HG03280 (cell line): ENCODE data around the gene GPX4.

Experiments used
- ATAC-seq: cut with Tn5 transposase; IDR thresholded peaks from one replicate; pipeline ENCODE4 v1.9.1; 2021; ENCODE audit warnings: mild to moderate bottlenecking, moderate library complexity; ENCODE audit not compliant: unreplicated experiment

The GPX4 gene

DNA sequence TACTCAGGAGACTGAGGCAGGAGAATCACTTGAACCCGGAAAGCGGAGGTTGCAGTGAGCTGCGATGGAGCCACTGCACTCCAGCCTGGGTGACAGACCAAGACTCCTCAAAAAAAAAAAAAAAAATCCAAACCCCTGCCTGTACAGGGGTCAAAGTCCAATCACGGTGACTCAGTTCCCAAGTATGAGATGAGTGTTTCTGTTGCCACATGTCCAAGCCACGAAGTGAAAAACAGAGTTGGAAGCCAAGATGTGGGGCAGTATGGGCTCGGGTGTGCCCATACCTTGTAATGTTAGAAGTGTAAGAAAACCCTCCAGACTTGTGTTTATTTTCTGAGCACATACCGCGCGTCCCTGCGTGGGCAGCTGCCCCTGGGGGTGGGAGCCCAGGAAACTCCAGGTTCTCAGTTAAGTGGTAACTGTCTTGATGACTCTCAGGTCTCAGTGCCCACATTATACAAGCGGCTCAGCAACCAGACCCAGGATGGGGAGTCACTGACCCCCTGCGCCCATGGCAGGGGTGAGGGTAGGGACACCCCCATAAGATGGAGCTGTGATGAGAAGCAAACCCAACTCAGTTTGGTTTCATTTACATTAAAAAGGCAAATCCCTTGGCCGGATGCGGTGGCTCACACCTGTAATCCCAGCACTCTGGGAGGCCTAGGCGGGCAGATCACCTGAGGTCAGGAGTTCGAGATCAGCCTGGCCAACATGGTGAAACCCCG, 1.2 kb upstream of the GPX4 start:
- ATAC-seq: no peak

DNA sequence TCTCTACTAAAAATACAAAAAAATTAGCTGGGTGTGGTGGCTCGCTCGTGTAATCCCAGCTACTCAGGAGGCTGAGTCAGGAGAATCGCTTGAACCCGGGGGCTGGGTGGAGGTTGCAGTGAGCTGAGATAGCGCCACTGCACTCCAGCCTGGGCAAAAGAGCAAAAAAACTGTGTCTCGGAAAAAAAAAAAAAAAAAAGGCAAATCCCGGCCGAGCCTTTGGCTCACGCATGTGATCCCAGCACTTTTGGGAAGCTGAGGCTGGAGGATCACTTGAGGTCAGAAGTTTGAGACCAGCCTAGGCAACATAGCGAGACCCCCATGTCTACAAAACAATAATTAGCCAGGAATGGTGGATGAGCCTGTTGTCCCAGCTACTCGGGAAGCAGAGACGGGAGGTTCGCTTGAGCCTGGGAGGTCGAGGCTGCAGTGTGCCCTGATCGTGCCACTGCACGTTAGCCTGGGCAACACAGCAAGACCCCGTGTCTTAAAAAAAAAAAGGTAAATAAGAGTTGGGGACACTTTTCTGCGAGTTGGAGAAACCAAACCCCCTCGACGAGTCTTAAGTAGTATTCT, 574 bp upstream of the GPX4 start:
- no peak for ATAC-seq

DNA sequence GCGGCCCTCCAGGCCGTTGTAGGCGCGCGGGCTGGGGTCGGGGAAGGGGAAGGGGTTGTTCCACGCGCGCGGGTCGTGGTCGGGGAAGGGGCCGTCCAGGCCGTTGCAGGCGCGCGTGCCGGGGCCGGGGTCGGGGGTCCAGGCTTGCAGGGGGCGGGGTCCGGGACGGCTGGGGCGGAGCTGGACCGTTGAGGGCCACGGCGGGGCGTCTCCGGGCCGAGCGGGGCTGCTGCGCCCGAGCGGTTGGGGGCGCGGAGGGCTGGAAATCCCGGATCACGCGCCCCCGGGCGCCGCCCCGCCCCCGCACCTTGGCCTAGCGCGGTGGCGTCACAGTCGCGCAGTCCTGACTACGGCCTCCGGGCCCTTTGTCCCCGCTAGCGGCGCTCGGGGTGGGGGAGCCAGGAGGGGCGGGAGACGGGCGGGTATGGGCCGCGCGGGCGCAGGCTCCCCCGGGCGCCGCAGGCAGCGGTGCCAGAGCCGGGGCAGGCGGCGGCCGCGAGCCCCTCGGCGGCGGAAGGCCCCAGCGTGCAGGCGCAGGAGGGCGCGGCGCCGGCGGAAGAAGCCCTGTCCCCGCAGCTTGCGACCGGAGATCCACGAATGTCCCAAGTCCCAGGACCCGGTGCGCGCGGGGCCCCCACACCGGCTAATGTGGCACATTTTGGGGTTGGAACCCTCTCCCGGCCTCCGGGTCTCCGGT, 665 bp downstream of the GPX4 start:
- ATAC-seq: peak; percentile 36

DNA sequence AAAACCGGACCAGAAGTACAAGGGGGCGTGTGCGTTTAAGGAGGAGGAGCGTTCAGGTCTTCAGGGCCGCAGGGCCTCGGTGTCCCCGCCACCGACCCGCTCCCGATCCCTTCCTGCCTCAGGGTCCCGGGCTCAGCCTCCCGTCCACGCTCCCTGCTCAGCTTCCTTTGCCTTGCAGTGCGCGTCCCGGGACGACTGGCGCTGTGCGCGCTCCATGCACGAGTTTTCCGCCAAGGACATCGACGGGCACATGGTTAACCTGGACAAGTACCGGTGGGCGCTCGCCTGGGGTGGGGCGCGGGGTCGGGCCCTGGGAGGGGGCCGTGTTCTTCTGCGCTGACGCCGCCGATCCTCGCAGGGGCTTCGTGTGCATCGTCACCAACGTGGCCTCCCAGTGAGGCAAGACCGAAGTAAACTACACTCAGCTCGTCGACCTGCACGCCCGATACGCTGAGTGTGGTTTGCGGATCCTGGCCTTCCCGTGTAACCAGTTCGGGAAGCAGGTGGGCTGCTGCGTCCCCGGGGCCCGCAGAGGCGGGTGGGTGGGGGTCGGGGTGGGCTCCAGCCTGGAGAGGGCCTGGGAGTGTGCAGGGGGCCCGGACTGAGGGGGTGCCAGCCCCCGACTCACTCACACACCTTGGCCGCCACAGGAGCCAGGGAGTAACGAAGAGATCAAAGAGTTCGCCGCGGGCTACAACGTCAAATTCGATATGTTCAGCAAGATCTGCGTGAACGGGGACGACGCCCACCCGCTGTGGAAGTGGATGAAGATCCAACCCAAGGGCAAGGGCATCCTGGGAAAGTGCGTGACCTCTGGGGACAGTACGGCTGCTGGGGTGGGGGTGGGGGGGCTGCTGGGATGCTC, 1.4 kb downstream of the GPX4 start:
- ATAC-seq: no peak

DNA sequence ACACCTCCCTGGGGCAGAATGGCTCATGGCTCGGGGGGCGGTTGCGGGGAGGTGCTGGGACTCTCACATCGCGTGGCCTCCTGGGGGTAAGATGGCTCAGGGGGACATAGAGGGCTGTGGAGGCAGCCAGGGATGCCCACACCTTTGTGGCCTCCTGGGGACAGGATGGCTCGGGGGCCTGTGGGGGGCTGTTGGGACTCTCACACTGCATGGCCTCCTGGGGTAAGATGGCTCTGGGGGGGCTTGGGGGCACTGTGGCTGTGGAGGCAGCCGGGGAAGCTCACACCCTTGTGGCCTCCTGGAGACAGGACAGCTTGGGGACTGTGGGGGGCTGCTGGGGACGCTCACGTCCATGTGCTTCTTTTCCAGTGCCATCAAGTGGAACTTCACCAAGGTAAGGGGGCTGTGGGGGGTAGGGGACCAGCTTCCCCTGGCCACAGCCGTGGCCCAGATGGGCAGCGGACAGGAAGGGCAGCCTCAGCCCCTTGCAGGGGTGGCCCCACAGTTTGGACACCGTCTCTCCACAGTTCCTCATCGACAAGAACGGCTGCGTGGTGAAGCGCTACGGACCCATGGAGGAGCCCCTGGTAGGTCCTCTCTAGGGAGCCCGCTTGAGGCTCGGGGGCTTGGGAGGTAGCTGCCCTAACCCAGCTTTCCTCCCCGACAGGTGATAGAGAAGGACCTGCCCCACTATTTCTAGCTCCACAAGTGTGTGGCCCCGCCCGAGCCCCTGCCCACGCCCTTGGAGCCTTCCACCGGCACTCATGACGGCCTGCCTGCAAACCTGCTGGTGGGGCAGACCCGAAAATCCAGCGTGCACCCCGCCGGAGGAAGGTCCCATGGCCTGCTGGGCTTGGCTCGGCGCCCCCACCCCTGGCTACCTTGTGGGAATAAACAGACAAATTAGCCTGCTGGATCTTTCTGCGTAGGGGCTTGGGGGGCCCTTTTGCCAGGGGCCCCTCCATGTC, 2.4 kb downstream of the GPX4 start:
- no peak for ATAC-seq

DNA sequence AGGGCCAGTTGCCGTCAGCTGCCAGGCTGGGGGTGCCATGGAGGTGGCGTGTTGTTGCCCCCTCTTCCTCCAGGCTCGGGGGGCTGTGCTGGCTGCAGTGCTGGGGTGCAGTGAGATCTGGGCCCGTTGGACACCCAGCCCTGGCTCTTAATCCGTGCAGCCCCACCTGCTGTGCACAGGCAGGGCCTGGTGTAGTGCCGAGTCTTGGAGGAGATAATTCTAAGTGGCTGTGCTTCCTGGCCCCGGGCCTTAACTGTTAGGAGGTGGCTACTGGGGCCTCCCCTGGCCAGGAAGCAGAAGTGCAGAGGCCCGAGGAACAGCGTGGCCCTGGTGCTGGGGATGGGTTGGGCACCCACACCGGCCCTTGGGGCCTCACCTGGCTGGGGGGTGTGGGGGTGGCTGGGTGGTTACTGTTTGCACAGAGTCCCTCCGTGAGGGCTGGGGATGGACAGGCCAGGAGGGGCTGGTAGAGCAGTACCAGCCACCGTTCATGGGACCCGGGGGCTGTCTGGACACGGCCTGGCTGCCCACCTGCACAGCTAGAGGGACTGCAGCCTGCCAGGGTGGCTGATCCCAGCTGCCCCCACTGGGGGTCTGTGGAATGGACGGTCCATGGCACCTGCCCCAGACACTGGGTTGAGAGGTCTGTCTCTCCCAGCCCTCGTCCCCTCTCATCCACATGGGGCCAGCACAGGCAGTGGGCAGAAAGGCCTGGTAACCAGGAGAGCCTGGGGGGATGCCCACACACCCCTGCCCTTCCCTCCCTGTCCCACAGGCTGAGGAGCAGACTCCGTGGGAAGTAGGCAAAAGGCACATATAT, 3.3 kb downstream of the GPX4 start:
- no peak for ATAC-seq

DNA sequence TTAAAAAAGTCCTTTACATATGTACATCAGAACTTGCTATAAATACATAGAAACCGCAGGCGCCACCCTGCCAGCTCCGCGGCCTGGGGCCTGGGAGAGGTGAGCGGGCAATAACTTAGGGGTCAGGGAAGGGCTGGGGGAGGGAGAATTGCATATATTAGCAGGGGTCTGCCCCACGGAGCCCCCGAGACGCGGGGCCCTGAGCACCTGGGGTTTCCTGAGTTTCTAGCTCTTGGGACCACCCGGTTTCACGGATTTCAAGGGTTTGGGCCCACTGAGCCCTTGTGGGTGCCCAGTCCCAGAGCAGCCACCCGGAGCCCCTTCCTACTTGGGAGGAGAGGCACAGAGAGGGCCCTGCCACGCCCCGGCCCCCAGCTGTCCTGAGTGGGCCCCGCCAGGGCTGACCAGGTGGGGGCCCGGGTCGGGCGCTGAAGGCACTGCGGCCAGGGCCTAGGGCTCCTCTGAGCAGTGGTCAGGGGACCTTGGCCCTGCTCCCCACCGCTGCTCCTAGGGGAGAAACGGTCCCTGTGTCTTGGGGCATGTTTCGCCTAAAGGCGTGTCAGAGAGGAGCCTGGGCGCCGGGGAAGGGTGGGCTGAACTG, 4.0 kb downstream of the GPX4 start:
- no peak for ATAC-seq

DNA sequence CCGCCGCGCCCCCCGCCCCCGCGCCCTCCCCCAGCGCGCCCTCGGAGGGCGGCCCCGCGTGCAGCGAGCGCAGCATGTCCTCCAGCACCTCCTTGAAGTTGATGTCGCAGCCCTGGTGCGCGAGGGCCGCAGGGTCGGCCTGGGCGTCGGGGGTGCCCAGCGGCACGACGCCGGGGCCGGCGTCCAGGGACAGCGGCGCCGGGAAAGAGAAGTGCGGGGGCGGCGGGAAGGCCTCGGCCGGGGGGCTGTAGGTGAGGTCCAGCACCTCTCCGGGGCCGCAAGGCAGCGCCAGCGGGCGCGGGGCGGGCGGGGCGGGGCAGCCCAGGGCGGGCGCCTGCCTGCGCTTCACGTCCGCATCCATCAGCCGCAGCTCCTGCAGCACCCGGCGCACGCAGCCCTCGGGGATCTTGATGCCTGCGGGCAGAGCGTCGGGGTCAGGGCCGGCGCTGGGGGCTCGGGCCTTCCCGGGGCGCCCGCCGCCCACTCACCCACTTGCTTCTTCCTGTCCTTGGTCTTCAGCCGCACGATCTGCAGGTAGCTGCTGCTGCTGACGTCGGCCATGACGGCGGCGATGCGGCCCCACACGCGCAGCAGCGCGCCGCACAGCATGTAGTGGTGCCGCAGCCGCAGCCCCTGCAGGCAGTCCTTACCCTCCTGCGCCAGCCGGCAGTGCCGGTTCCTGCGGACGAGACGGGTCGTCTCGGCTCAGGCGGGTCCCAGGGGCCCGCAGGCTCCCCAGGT, 4.7 kb downstream of the GPX4 start:
- no peak for ATAC-seq

DNA sequence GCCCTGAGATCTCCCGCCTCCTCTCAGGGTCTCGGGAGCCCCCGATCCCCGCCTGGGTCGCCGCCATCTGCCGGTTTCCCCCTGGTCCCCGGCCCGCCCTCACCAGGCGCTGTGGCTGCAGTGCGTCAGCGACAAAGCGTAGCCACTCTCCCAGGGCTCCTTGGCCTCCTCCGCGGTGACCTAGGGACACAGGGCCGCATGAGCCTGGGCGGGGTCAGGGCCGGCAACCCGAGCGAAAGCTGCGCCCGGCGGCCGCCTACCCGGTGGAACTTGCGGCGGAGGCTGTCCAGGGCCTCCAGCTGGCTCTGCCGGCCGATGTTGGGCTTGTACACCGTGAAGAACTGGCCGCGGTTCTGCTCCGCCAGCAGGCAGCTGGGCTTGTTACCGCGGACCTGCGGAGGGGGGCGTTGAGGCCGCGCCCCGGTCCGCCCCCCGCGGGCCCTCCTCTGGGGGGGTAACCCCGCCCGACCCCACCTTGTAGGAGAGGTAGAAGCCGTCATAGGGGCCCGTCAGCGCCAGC, 5.3 kb downstream of the GPX4 start:
- ATAC-seq: no peak

DNA sequence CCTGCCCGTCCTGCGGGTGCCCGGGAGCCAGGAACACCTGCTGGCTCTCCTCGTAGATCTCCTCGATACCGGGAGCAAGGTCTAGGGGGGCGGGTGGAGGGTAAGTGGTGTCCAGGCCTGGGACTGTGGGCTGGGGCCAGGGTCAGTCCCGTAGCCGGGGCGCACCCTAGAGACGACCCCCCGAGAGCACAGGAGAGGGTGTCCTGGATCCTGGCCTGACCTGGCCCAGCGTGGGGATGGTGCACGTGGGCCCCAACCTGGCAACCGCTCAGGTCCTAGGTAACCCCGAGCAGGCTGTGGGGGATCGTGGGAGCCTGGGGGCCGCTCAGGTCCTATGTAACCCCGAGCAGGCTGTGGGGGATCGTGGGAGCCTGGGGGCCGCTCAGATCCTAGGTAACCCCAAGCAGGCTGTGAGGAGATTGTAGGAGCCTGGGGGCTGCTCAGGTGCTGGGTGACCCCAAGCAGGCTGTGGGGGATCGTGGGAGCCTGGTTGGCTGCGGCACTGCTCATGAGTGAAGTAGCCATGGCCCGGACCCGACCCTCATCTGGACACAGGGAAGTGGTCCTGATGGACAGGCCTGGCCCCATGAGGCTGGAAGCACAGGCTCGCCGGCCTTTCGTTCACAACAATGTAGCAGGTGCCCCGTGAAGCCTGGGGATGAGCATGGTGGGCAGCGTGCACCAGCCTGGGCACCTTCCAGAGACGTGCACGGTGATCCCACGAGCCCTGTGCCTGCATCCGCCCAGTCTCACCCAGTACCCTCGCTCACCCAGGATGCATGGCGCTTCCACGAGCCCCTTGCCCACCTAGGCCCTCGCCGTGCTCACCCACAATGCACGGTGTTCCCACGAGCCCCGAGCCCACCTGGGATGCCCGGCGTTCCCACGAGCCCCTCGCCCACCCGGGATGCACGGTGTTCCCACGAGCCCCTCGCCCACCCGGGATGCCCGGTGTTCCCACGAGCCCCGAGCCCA, 6.2 kb downstream of the GPX4 start:
- ATAC-seq: no peak

DNA sequence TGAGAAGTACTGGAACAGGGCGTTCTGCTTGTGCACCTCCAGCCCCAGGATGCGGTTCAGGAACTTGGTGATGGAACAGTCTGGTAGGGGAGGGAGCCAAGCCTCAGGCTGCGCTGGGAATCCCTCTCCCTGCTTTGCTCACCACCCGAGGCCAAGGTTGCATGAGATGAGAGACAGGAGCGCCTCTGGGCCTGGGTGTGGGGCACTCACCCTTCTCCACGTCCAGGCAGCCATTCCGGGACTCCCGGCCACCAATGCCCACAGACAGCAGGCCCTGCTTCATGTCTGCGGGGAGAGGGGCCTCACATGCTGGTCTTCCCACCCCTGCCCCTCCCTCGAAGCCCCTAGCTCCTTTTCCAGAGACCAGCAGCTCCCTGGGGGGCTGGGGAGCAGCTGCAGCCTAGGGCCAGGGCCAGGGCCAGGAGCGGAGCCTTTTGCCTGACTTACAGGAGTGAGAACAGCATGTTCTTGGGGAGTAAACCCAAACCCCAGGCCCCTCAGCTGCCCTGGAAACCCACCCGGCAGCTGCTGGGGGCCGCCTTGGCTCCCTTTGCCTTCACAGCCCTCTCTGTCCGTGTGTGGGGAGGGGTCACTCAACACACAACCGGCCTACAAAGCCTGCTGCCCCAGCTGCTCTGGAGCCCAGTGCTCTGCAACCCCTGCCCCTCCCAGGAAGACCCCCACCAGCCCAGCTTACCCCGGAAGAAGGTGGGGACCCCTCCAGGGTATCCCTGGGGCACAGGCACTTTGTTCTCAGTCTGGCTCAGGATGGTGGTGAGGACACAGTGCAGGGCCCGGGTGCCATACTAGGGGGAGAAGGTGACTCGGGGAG, 7.2 kb downstream of the GPX4 start:
- ATAC-seq: no peak

DNA sequence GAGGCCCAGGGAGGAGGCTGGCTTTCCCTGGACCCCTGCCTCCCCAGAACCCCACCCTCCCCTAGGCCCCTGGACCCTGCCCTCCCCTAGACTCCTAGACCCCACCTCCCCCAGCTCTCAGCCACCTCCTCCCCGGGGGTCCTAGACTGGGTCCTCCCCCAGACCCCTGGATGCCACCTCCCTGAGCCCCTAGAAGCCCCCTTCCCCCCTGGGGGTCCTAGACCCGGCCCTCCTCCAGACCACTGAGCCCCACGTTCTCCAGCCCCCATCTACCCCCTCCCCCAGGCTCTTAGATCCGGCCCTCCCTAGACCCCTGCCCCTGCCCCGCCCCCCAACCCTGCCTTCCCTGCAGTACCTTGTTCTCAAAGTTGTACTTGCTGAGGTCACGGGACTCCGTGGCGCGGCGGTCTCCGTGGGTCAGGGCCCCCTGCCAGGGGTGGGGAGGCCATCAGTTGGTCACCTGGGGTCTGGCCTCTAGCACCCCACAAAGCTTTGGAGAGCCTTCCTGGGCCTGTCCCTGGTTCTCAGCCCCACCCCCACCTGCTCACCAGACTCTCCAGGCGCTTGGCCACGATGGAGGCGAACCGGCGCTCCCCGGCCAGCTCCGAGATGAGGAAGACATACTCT, 8.0 kb downstream of the GPX4 start:
- ATAC-seq: no peak

DNA sequence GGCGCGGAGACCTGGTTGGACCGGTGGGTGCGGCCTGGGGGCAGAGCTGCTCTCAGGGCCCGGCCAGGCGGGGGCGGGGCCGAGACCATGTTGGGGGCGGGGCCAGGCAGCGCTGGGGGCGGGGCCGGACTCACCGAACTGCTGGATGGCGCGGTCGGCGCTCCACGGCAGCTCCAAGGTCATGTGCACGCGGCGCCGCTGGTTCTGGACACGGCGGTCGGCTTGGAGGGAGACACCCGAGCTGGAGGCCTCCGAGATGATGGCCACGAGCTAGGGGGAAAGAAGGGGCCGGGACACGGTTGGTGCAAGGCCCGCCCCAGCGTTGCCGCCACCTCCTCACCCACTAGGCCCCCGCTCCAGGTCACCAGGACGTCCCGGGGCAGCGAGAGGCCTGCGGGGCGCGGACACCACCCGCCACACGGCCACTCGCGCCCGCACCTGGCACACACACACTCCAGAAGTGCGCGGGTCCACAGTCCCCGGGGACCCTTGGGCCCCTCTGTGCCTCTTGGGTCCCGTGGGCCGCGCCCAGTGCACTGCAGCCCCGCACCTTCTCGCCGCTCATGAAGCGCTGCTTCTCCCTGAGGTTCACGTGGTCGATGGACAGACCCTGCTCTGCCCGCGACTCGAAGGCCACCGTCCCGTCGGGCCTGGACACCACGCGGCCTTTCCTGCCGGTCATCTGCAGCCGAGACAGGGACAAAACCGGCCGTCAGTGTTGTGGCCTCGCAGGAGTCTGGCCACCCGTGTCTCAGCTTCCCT, 8.7 kb downstream of the GPX4 start:
- ATAC-seq: no peak

DNA sequence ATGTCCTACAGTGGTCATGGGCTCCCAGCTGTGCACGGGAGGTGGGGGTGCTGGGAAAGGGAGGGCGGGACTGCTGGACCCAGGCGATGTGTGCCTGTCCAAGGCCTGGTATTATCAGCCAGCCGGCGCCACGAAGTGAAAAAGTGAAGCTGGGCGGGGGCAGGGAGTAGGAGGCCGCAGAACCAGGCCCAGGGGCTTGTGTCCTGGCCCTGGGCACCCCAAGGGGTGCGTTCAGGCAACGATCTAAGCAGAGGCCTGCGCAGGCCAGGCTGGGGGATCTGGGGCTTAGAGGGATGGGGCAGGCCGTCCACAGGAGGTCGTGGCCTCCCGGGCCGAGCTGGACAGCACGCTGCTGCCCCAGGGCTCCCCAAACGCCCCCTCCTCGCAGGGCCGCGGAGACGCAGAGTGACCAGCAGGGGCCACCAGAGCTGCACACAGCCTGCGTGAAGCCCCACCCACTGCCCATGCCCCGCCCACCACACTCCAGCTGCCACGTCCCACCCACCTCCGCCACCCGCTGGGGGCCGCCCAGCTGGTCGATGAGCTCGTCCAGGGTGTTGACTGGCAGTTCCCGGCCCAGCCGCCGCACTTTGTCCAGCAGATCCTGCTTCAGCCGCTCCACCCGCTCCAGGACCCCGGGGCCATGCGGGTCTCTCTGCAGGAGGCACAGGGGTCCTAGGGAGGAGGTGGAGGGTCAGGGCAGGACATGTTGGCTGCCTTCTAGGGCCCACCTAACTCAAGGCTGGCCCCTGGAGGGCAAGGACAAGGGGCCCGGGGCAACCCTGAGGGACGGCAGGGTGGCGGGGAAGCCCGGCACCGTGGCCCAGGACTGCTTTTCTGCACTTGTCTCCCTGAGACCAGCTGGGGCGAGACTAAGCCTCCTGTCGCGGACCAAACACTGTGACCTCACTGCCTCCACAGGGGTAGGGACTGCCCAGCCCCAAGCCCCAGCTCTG, 9.5 kb downstream of the GPX4 start:
- peak; percentile 57 for ATAC-seq
